ENCODE data around the gene TBP. TPM values are rescaled to one million over a fixed set of nuclear protein-coding genes. Genes with fewer than 3 reads are reported as not detected.
"Not testable (repeated sequence)": the region's sequence is repeated elsewhere in the genome, so short reads cannot be mapped to it uniquely, and the experiment has no call there.

The TBP gene
- total RNA-seq, 2 donors from 2014 or later: 21.6 to 28.0 TPM

GRCh38 chr6:170523256-170524171 is 30.7 kb upstream of the TBP start:
- 93 to 100% methylated on average over 2 to 9 of the region's 9 CpGs for WGBS, 2 experiments (ENCODE audit: insufficient coverage in 1 of 2, insufficient read length in 1 of 2)
- no peaks in the 10 kb centered on the region for H3K4me1 ChIP-seq (ENCODE audit: control insufficient read depth, insufficient read depth, low read length)
- H3K4me3 Mint-ChIP-seq: no peak overlapping the region
- H3K9ac ChIP-seq (ENCODE audit: extremely low read depth, low read length, poor library complexity, severe bottlenecking): no peak overlapping the region
- no peaks in the 10 kb centered on the region for H3K36me3 ChIP-seq (ENCODE audit: control insufficient read depth, insufficient read depth, low read length)
- H3K27me3 ChIP-seq (ENCODE audit: control insufficient read depth, insufficient read depth, low read length, poor library complexity, severe bottlenecking): no peaks in the 10 kb centered on the region
- H3K27ac Mint-ChIP-seq: no peak overlapping the region
- H3K9me3 ChIP-seq (ENCODE audit: control insufficient read depth, low read length): no peaks in the 10 kb centered on the region
- no peaks in the 10 kb centered on the region for H3K27me3 Mint-ChIP-seq (ENCODE audit: insufficient read depth)
- no peak for DNase-seq
- no peak for TF ChIP-seq CTCF (conservative IDR thresholded peaks at IDR 0.05)
- H3K4me3 ChIP-seq (ENCODE audit: low read length): no peak overlapping the region
- no peaks in the 10 kb centered on the region for H3K4me1 Mint-ChIP-seq
- no peak overlapping the region for H3K27ac ChIP-seq (ENCODE audit: low read depth, low read length)
- H3K9me3 Mint-ChIP-seq: peaks cover 6% of the 10 kb centered on the region
- H3K36me3 Mint-ChIP-seq (ENCODE audit: low read depth): peaks cover 3% of the 10 kb centered on the region

GRCh38 chr6:170524172-170524502 is 30.0 kb upstream of the TBP start:
- Histone ChIP-seq H3K36me3 (ENCODE audit: control insufficient read depth, insufficient read depth, low read length) (no peaks in the 10 kb centered on the region), H3K27ac (ENCODE audit: low read depth, low read length) (no peak overlapping the region), H3K4me3 (ENCODE audit: low read length) (no peak overlapping the region), H3K9ac (ENCODE audit: extremely low read depth, low read length, poor library complexity, severe bottlenecking) (no peak overlapping the region), H3K9me3 (ENCODE audit: control insufficient read depth, low read length) (no peaks in the 10 kb centered on the region), H3K4me1 (ENCODE audit: control insufficient read depth, insufficient read depth, low read length) (no peaks in the 10 kb centered on the region), H3K27me3 (ENCODE audit: control insufficient read depth, insufficient read depth, low read length, poor library complexity, severe bottlenecking) (no peaks in the 10 kb centered on the region)
- Mint-ChIP-seq H3K27me3 (ENCODE audit: insufficient read depth) (no peaks in the 10 kb centered on the region), H3K4me1 (no peaks in the 10 kb centered on the region), H3K36me3 (ENCODE audit: low read depth) (peaks cover 4% of the 10 kb centered on the region), H3K4me3 (no peak overlapping the region), H3K27ac (no peak overlapping the region), H3K9me3 (peaks cover 6% of the 10 kb centered on the region)
- no peak for DNase-seq
- WGBS, 2 experiments (ENCODE audit: insufficient coverage in 1 of 2, insufficient read length in 1 of 2): 81 to 100% methylated on average over 1 to 5 of the region's 5 CpGs
- TF ChIP-seq CTCF (conservative IDR thresholded peaks at IDR 0.05): no peak

- Histone ChIP-seq H3K36me3 (ENCODE audit: control insufficient read depth, insufficient read depth, low read length) (no peaks in the 10 kb centered on the region), H3K9me3 (ENCODE audit: control insufficient read depth, low read length) (no peaks in the 10 kb centered on the region), H3K27me3 (ENCODE audit: control insufficient read depth, insufficient read depth, low read length, poor library complexity, severe bottlenecking) (no peaks in the 10 kb centered on the region), H3K4me3 (ENCODE audit: low read length) (no peak overlapping the region), H3K4me1 (ENCODE audit: control insufficient read depth, insufficient read depth, low read length) (no peaks in the 10 kb centered on the region), H3K9ac (ENCODE audit: extremely low read depth, low read length, poor library complexity, severe bottlenecking) (no peak overlapping the region), H3K27ac (ENCODE audit: low read depth, low read length) (no peak overlapping the region)
- 92 to 100% methylated on average over 3 to 6 of the region's 7 CpGs for WGBS, 2 experiments (ENCODE audit: insufficient coverage in 1 of 2, insufficient read length in 1 of 2)
- DNase-seq: no peak
- Mint-ChIP-seq H3K4me3 (no peak overlapping the region), H3K27ac (no peak overlapping the region), H3K27me3 (ENCODE audit: insufficient read depth) (no peaks in the 10 kb centered on the region), H3K4me1 (no peaks in the 10 kb centered on the region), H3K36me3 (ENCODE audit: low read depth) (peaks cover 4% of the 10 kb centered on the region), H3K9me3 (peaks cover 2% of the 10 kb centered on the region)
- TF ChIP-seq CTCF (conservative IDR thresholded peaks at IDR 0.05): no peak
Measured at GRCh38 chr6:170525795-170526194, 28.4 kb upstream of the TBP start.

GRCh38 chr6:170527995-170528394 is 26.2 kb upstream of the TBP start:
- not testable (repeated sequence) for H3K27ac Mint-ChIP-seq; H3K27me3 Mint-ChIP-seq (ENCODE audit: insufficient read depth); H3K36me3 Mint-ChIP-seq (ENCODE audit: low read depth); H3K4me3 Mint-ChIP-seq; H3K4me1 ChIP-seq (ENCODE audit: control insufficient read depth, insufficient read depth, low read length); H3K9me3 ChIP-seq (ENCODE audit: control insufficient read depth, low read length); DNase-seq; H3K9ac ChIP-seq (ENCODE audit: extremely low read depth, low read length, poor library complexity, severe bottlenecking); H3K27ac ChIP-seq (ENCODE audit: low read depth, low read length); H3K4me3 ChIP-seq (ENCODE audit: low read length); H3K27me3 ChIP-seq (ENCODE audit: control insufficient read depth, insufficient read depth, low read length, poor library complexity, severe bottlenecking); H3K9me3 Mint-ChIP-seq; H3K4me1 Mint-ChIP-seq; H3K36me3 ChIP-seq (ENCODE audit: control insufficient read depth, insufficient read depth, low read length)
- WGBS, 2 experiments (ENCODE audit: insufficient coverage in 1 of 2, insufficient read length in 1 of 2): 86 to 99% methylated on average over 1 to 5 of the region's 5 CpGs

Measured in endodermal cell (in vitro differentiated cells).